H1 (cell line): ENCODE measurements around the gene NME7. TPM values are rescaled to one million over a fixed set of nuclear protein-coding genes. Genes with fewer than 3 reads are reported as not detected.

Experiments
- CTCF ChIA-PET: fragments of 300-600 bp; sonication (Branson Sonifier 250); formaldehyde crosslinking; loops from one replicate; lab custom pipeline; 2021; ENCODE audit not compliant: partially characterized antibody; lab: Charles Lee
- POLR2A ChIA-PET: fragments of 300-600 bp; sonication (Branson Sonifier 250); formaldehyde crosslinking; loops from one replicate; lab custom pipeline; 2021; ENCODE audit warnings: inconsistent platforms; ENCODE audit not compliant: partially characterized antibody; lab: Charles Lee
- DNase-seq, 2 experiments: peaks; one replicate each; pipeline versions ENCODE4 v3.0.0 to v3.0.0-alpha.2; 2010 to 2022; ENCODE audit warnings: low spot score in 2 of 2, low read depth in 1 of 2, mixed read lengths in 1 of 2
- FAIRE-seq: peaks from 2 replicates; lab custom pipeline; 2011; peaks lifted over from hg19 to GRCh38; lab: Jason Lieb, UNC
- H2AFZ ChIP-seq: 2 replicates; pipeline ENCODE4 v1.8.1; 2012; ENCODE audit warnings: low read length, inconsistent platforms
- H2AK5ac ChIP-seq: 2 replicates; pipeline ENCODE4 v1.6.1; 2013; ENCODE audit warnings: low read depth, low read length
- H2BK120ac ChIP-seq: replicated peaks from 2 replicates; pipeline ENCODE3; 2013; ENCODE audit warnings: low read depth, low read length, inconsistent platforms
- H2BK12ac ChIP-seq: 2 replicates; pipeline ENCODE4 v1.6.1; 2013; ENCODE audit warnings: low read depth, low read length
- H2BK15ac ChIP-seq: 2 replicates; pipeline ENCODE4 v1.6.1; 2013; ENCODE audit warnings: low read length
- H2BK20ac ChIP-seq: 2 replicates; pipeline ENCODE4 v1.6.1; 2013; ENCODE audit warnings: low read length
- H2BK5ac ChIP-seq: 2 replicates; pipeline ENCODE4 v1.6.1; 2013; ENCODE audit warnings: low read depth, low read length
- H3K14ac ChIP-seq: 2 replicates; pipeline ENCODE4 v1.6.1; 2013; ENCODE audit warnings: inconsistent platforms; ENCODE audit not compliant: insufficient read length
- H3K18ac ChIP-seq: 2 replicates; pipeline ENCODE4 v1.6.1; 2013; ENCODE audit warnings: low read length; ENCODE audit errors: extremely low read depth
- H3K23ac ChIP-seq: 2 replicates; pipeline ENCODE4 v1.6.1; 2013; ENCODE audit warnings: inconsistent platforms; ENCODE audit not compliant: insufficient read length
- H3K23me2 ChIP-seq: 2 replicates; pipeline ENCODE4 v1.6.1; 2013; ENCODE audit warnings: low read depth, low read length
- H3K27ac ChIP-seq: 2 replicates; pipeline ENCODE4 v1.6.1; 2011; ENCODE audit warnings: low read depth, low read length, inconsistent platforms
- H3K27me3 ChIP-seq, 4 experiments: replicated peaks in 1 of 4; 1 replicate in 1 of 4; 2 replicates in 3 of 4; pipeline versions ENCODE4 v1.6.1 to v1.8.1; 2011 to 2013; ENCODE audit warnings: low read length in 3 of 4, mild to moderate bottlenecking in 3 of 4, inconsistent platforms in 2 of 4, mixed read lengths in 2 of 4, moderate library complexity in 1 of 4; ENCODE audit not compliant: control insufficient read depth in 3 of 4, insufficient read depth in 3 of 4; ENCODE audit errors: extremely low read depth in 1 of 4
- H3K36me3 ChIP-seq, 4 experiments: 2 replicates each; pipeline versions ENCODE4 v1.6.1 to v1.8.1; 2011 to 2013; ENCODE audit warnings: mild to moderate bottlenecking in 4 of 4, low read length in 3 of 4, moderate library complexity in 2 of 4, control low read depth in 1 of 4, inconsistent platforms in 1 of 4; ENCODE audit not compliant: insufficient read depth in 4 of 4, control insufficient read depth in 2 of 4
- H3K4ac ChIP-seq: replicated peaks from 2 replicates; pipeline ENCODE3; 2013; ENCODE audit warnings: low read length, low read depth, mixed read lengths, inconsistent platforms; ENCODE audit not compliant: insufficient read length
- H3K4me1 ChIP-seq, 4 experiments: replicated peaks in 1 of 4; 1 replicate in 1 of 4; 2 replicates in 3 of 4; pipeline versions ENCODE4 v1.6.1 to v1.8.1; 2011 to 2013; ENCODE audit warnings: low read length in 3 of 4, inconsistent platforms in 2 of 4, mixed read lengths in 1 of 4; ENCODE audit not compliant: insufficient read depth in 4 of 4, control insufficient read depth in 3 of 4
- H3K4me2 ChIP-seq, 2 experiments: 2 replicates each; pipeline versions ENCODE4 v1.6.1 to v1.8.1; 2011 to 2013; ENCODE audit warnings: low read depth in 2 of 2, low read length in 2 of 2, control low read depth in 1 of 2, inconsistent platforms in 1 of 2, mild to moderate bottlenecking in 1 of 2; ENCODE audit not compliant: insufficient read depth in 1 of 2
- H3K4me3 ChIP-seq, 4 experiments: fragments of 200-600, 300-600 bp in 1 of 4; sonication (generic), shearing (Covaris generic), sonication (Bioruptor Twin) in 1 of 4; 2 replicates each; pipeline versions ENCODE4 v1.5.1 to v1.8.1; 2011 to 2016; ENCODE audit warnings: low read length in 4 of 4, low read depth in 3 of 4, control low read depth in 2 of 4, inconsistent platforms in 2 of 4, mild to moderate bottlenecking in 2 of 4, mixed read lengths in 1 of 4, moderate library complexity in 1 of 4; ENCODE audit not compliant: insufficient read depth in 2 of 4; ENCODE audit errors: extremely low read depth in 1 of 4
- H3K56ac ChIP-seq: replicated peaks from 2 replicates; pipeline ENCODE3; 2013; ENCODE audit warnings: low read depth, mild to moderate bottlenecking, mixed read lengths, low read length, inconsistent platforms; ENCODE audit not compliant: insufficient read length
- H3K79me1 ChIP-seq: 2 replicates; pipeline ENCODE4 v1.6.1; 2013; ENCODE audit warnings: low read depth, low read length, control low read depth
- H3K79me2 ChIP-seq, 2 experiments: 2 replicates each; pipeline versions ENCODE4 v1.6.1 to v1.8.1; 2012 to 2013; ENCODE audit warnings: low read length in 2 of 2, mild to moderate bottlenecking in 2 of 2, inconsistent platforms in 1 of 2; ENCODE audit not compliant: insufficient read depth in 2 of 2, control insufficient read depth in 1 of 2
- H3K9ac ChIP-seq, 4 experiments: replicated peaks in 1 of 4; 1 replicate in 1 of 4; 2 replicates in 3 of 4; pipeline versions ENCODE4 v1.6.1 to v1.8.1; 2011 to 2013; ENCODE audit warnings: low read depth in 3 of 4, low read length in 3 of 4, control low read depth in 2 of 4, mild to moderate bottlenecking in 2 of 4, moderate library complexity in 2 of 4, inconsistent platforms in 1 of 4; ENCODE audit errors: extremely low read depth in 1 of 4
- H3K9me3 ChIP-seq, 2 experiments: 2 replicates each; pipeline versions ENCODE4 v1.6.1 to v1.8.1; 2012 to 2013; ENCODE audit warnings: mild to moderate bottlenecking in 2 of 2, moderate library complexity in 2 of 2, control low read depth in 1 of 2, inconsistent platforms in 1 of 2, low read depth in 1 of 2, low read length in 1 of 2, mixed read lengths in 1 of 2; ENCODE audit not compliant: insufficient read depth in 2 of 2
- H4K20me1 ChIP-seq, 2 experiments: replicated peaks in 1 of 2; 2 replicates each; pipeline versions ENCODE3 to v1.8.1; 2011 to 2013; ENCODE audit warnings: inconsistent platforms in 2 of 2, low read length in 2 of 2, mild to moderate bottlenecking in 1 of 2; ENCODE audit not compliant: insufficient read depth in 2 of 2, control insufficient read depth in 1 of 2
- H4K5ac ChIP-seq: 2 replicates; pipeline ENCODE4 v1.6.1; 2013; ENCODE audit warnings: low read length, low read depth, mixed read lengths, inconsistent platforms; ENCODE audit not compliant: insufficient read length
- H4K8ac ChIP-seq: 2 replicates; pipeline ENCODE4 v1.8.0; 2013; ENCODE audit warnings: mild to moderate bottlenecking, moderate library complexity, low read length, inconsistent platforms; ENCODE audit not compliant: insufficient read depth; ENCODE audit errors: extremely low read depth
- H4K91ac ChIP-seq: replicated peaks from 2 replicates; pipeline ENCODE3; 2013; ENCODE audit warnings: low read length, mixed read lengths, inconsistent platforms; ENCODE audit not compliant: insufficient read length
- NRF1 ChIP-seq: IDR thresholded peaks from 2 replicates; pipeline ENCODE4 v1.6.1; 2011; ENCODE audit warnings: mild to moderate bottlenecking, low read depth, low read length, improper control_type of control experiment
- POU5F1 ChIP-seq: IDR thresholded peaks from 2 replicates; pipeline ENCODE4 v1.6.1; 2011; ENCODE audit warnings: low read depth, mild to moderate bottlenecking, low read length, moderate library complexity
- RXRA ChIP-seq: IDR thresholded peaks from 2 replicates; pipeline ENCODE4 v1.6.1; 2011; ENCODE audit warnings: low read depth, mild to moderate bottlenecking, low read length, moderate library complexity; ENCODE audit not compliant: insufficient read depth
- SIX5 ChIP-seq: IDR thresholded peaks from 2 replicates; pipeline ENCODE4 v1.6.1; 2011; ENCODE audit warnings: mild to moderate bottlenecking, low read depth, low read length
- SP1 ChIP-seq: IDR thresholded peaks from 2 replicates; pipeline ENCODE4 v1.6.1; 2011; ENCODE audit warnings: low read depth, low read length
- TAF1 ChIP-seq: IDR thresholded peaks from 2 replicates; pipeline ENCODE4 v1.6.1; 2011; ENCODE audit warnings: mild to moderate bottlenecking, low read depth, low read length
- WGBS, 2 experiments: shearing (Covaris generic) in 1 of 2; methylation state at CpG; one replicate each; pipeline versions ENCODE4 v1.1.6 to v1.1.7; 2013 to 2015; ENCODE audit warnings: low lambda C conversion rate in 2 of 2, mixed read lengths in 2 of 2, inconsistent platforms in 1 of 2, low coverage in 1 of 2, missing lambda C conversion rate in 1 of 2; ENCODE audit not compliant: insufficient replicate concordance in 2 of 2, insufficient coverage in 1 of 2, insufficient read length in 1 of 2; ENCODE audit errors: extremely low coverage in 1 of 2, missing lambda C conversion rate in 1 of 2; 5-methylcytosine and 5-hydroxymethylcytosine counted together
- polyA plus RNA-seq, 7 experiments: library from polyadenylated mRNA; depleted of rRNA in 3 of 7; stranded (reverse) in 5 of 7; unstranded in 2 of 7; fragments of >200 nt in 5 of 7; fragments of 200-250 nt in 2 of 7; gene quantifications; 1 replicate in 5 of 7; 2 replicates in 1 of 7; 4 replicates in 1 of 7; pipeline versions ENCODE4 v1.2.1 to v1.2.3, GENCODE V29; 2011 to 2013; ENCODE audit warnings: missing spikeins in 2 of 7, mixed read lengths in 2 of 7
- total RNA-seq: library from RNA; stranded (reverse); fragmentation: NEBNext Ultra II Directional; extraction: Animal tissue kit (Norgen Biotek cat#: 25700); gene quantifications from 2 replicates; pipeline ENCODE4 v1.2.1, GENCODE V29; 2021

Gene NME7
- total and polyA plus RNA-seq, 2 of the 8 experiments (the other 6 are each of a cell fraction or from before 2014, with no cell fraction given), result 11.6 to 28.5 TPM

DNA sequence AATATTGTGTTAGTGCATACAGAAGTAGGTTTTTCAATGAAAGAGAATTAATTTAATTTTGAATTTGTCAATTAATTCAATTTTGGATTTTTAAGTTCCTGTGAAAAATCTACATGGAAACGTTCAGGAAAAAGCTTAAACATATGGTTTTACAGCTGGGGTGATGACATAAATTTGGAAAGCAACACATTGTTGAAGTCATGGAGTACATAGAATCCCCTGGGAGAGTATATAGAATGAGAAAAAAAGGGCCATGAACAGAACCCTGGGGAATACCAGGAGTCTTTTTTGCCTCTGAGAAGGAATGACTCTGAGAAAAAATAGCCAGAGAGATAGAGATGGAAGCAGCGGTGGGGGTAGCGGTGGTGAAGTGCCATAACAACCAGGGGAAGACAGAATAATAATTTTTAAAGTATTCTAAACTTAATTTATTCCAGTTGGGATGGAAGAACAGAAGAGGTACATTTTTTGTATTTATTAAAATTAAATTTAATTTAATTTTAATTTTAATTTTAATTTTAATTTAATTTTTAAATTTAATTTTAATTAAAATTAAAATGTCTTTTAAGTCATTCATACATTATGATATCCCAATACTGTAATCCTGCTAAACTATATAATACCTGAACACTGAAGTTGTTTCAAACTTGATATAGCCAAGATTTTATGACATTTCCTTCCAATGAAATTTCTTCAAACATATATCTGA lies 48.9 kb downstream of the NME7 start:
- H4K5ac ChIP-seq, result no peak overlapping the region
- CTCF ChIA-PET, result no interaction called here
- no peak overlapping the region for H2AK5ac ChIP-seq
- H3K79me2 ChIP-seq, result no peaks in the 10 kb centered on the region
- 90% methylated on average over 3 of the region's 3 CpGs; no CpG with 5 or more reads in 1 of the 2 experiments for WGBS, 2 experiments
- H2BK12ac ChIP-seq, result no peak overlapping the region
- peaks cover 0 to 3% (median 0%) of the 10 kb centered on the region in 4 experiments; a peak in 1 of 7 replicates for H3K4me1 ChIP-seq
- H2BK5ac ChIP-seq, result no peak overlapping the region
- DNase-seq (no peak), FAIRE-seq (no peak)
- H4K91ac ChIP-seq, result no peak overlapping the region
- no peak overlapping the region for H3K14ac ChIP-seq
- H2BK15ac ChIP-seq, result no peak overlapping the region
- H2BK20ac ChIP-seq, result no peak overlapping the region
- H4K20me1 ChIP-seq, result no peaks in the 10 kb centered on the region
- no peaks in the 10 kb centered on the region for H3K79me1 ChIP-seq
- no peak overlapping the region for H3K4ac ChIP-seq
- no peaks in the 10 kb centered on the region for H3K36me3 ChIP-seq
- no peak overlapping the region for H3K4me3 ChIP-seq
- no peak overlapping the region for H4K8ac ChIP-seq
- H3K56ac ChIP-seq, result no peak overlapping the region
- H3K9me3 ChIP-seq, result no peaks in the 10 kb centered on the region
- POLR2A ChIA-PET, result no interaction called here
- H2BK120ac ChIP-seq, result no peak overlapping the region
- H3K4me2 ChIP-seq, result no peak overlapping the region
- no peak overlapping the region for H2AFZ ChIP-seq
- H3K27me3 ChIP-seq, result no peaks in the 10 kb centered on the region
- no peak overlapping the region for H3K27ac ChIP-seq
- H3K18ac ChIP-seq, result no peak overlapping the region
- H3K23ac ChIP-seq, result no peak overlapping the region
- H3K9ac ChIP-seq, result no peak overlapping the region
- no peaks in the 10 kb centered on the region for H3K23me2 ChIP-seq
- no peak for TF ChIP-seq POU5F1
- no peak for TF ChIP-seq RXRA
- no peak for TF ChIP-seq SIX5
- no peak for TF ChIP-seq NRF1
- no peak for TF ChIP-seq SP1
- no peak for TF ChIP-seq TAF1
